Thyroid gland (tissue), 4 donors: ENCODE data around the gene HES4.
A peak's percentile ranks its signal among the peaks of the same experiment; 100 is the strongest.

ENCODE experiments used
- POLR2A ChIP-seq, 2 donors: fragments of 450-650 bp; IDR thresholded peaks; one replicate each; pipeline ENCODE4 v1.6.1; 2017; ENCODE audit warnings: antibody characterized with exemption in 2 of 2, mild to moderate bottlenecking in 2 of 2, moderate library complexity in 1 of 2
- TF ChIP-seq, protein P1 (sequence below), 6 experiments: fragments of 200-600 bp in 3 of 6; fragments of 450-650 bp in 3 of 6; sonication (generic) in 3 of 6; IDR thresholded peaks; one replicate each; pipeline ENCODE4 v1.5.1; 2016 to 2019; ENCODE audit warnings: antibody characterized with exemption in 6 of 6, mild to moderate bottlenecking in 2 of 6, inconsistent platforms in 1 of 6, moderate library complexity in 1 of 6

DNA sequence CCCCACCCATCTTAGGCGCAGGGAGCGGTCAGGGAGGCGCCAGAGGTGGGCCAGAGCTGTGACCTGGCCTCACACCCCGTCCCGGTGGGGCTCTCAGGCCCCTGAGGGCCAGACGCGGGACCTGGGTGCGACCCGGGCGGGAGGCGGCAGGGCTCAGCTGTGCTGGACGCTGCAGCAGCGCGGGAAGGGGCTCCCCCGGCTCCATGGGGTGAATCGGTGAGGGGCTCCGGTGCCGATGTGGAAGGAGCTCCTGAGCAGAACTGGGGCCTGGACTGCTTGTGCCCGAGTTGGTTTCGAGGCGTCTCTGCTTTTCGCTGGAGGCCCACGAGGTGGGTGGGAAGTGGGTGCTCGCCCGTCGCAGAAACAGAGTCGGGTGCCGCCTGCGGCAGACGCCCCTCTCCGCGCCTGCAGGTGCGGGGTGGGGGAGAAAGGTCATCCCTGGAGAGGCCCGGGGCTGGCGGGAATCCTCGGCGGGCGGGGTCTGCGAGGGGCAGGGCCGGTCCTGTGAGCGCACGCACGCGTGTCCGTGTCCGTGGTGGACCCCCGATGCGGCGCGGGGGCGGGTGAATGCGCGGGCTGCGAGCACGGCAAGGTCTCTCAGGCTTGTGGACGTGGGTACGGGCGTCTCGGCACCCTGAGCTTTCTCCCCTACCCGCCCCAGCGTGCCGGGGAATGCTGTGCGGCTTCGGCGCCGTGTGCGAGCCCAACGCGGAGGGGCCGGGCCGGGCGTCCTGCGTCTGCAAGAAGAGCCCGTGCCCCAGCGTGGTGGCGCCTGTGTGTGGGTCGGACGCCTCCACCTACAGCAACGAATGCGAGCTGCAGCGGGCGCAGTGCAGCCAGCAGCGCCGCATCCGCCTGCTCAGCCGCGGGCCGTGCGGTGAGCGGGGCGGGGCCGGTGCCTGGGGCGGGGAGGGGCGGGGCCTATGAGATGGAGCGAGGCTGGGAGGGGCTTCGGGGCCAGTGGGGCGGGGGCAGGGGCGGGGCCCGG lies 40.4 kb upstream of the HES4 start:
- TF ChIP-seq, protein P1, sequence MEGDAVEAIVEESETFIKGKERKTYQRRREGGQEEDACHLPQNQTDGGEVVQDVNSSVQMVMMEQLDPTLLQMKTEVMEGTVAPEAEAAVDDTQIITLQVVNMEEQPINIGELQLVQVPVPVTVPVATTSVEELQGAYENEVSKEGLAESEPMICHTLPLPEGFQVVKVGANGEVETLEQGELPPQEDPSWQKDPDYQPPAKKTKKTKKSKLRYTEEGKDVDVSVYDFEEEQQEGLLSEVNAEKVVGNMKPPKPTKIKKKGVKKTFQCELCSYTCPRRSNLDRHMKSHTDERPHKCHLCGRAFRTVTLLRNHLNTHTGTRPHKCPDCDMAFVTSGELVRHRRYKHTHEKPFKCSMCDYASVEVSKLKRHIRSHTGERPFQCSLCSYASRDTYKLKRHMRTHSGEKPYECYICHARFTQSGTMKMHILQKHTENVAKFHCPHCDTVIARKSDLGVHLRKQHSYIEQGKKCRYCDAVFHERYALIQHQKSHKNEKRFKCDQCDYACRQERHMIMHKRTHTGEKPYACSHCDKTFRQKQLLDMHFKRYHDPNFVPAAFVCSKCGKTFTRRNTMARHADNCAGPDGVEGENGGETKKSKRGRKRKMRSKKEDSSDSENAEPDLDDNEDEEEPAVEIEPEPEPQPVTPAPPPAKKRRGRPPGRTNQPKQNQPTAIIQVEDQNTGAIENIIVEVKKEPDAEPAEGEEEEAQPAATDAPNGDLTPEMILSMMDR (IDR thresholded peaks at IDR 0.05) = no peak
- TF ChIP-seq POLR2A (IDR thresholded peaks at IDR 0.05) = peak in 1 of 2 donors; percentile 7
